CD1c-positive myeloid dendritic cell (primary cell): ENCODE measurements around the gene CYB5A.
"Not testable (repeated sequence)": the region's sequence is repeated elsewhere in the genome, so short reads cannot be mapped to it uniquely, and the experiment has no call there.

Experiments used
- DNase-seq: peaks from one replicate; pipeline ENCODE4 v3.0.0-alpha.2; 2016; ENCODE audit errors: extremely low spot score

Gene CYB5A

DNA sequence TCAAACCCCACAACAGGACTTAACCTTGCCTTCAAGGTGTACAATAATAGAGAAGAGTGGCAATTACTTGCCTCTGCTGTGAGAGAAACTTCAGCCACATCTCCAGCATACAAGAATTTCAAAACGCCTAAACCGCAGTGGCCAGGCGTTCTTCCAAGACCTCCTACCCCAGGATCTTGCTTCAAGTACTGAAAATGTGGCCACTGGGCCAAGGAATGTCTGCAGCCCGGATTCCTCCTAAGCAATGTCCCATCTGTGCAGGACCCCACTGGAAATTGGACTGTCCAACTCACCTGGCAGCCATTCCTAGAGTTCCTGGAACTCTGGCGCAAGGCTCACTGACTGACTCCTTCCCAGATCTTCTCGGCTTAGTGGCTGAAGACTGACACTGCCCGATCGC, 2.8 kb upstream of the CYB5A start:
- DNase-seq, result no peak

DNA sequence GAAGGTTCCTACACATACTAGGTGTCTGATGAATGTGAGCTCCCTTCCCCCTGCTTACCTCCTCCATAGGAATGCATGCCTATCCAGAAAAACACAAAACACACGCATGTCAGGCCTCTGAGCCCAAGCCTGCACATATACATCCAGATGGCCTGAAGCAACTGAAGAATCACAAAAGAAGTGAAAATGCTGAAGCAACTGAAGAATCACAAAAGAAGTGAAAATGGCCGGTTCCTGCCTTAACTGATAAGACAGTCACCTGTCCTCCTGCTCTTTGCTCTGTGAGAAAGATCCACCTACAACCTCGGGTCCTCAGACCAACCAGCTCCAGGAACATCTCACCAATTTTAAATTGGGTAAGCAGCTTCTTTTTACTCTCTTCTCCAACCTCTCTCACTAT, 1.2 kb upstream of the CYB5A start:
- not testable (repeated sequence) for DNase-seq

DNA sequence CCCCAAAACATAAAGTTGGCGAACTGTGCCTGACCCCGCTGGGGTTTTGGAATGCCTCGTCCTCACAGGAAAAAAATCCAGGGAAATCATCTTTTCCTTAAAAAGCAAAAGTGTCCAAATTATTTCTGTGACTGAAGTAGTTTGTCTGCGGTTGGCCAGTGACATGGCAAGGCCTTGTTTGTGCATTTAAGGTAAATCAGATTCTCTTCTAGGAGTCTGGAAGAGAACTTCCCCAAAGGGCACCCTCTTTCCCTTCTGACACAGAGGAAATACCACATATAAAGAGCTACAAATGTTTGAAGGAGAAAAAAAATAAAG, 737 bp upstream of the CYB5A start:
- DNase-seq, result peak; percentile 7

DNA sequence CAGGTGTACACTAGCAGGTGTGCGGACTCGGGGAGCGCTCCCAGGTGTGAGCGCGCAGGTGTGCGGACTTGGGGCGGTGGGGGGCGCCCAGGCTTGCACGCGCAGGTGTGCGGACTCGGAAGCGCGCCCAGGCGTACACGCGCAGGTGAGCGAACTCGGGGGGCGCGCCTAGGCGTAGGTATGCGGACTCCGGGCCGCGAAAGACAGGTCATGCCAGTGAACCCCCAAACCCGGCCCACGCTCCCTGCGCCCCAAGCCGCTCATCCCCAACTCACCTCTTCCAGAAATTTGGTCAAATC, 342 bp downstream of the CYB5A start:
- no peak for DNase-seq

DNA sequence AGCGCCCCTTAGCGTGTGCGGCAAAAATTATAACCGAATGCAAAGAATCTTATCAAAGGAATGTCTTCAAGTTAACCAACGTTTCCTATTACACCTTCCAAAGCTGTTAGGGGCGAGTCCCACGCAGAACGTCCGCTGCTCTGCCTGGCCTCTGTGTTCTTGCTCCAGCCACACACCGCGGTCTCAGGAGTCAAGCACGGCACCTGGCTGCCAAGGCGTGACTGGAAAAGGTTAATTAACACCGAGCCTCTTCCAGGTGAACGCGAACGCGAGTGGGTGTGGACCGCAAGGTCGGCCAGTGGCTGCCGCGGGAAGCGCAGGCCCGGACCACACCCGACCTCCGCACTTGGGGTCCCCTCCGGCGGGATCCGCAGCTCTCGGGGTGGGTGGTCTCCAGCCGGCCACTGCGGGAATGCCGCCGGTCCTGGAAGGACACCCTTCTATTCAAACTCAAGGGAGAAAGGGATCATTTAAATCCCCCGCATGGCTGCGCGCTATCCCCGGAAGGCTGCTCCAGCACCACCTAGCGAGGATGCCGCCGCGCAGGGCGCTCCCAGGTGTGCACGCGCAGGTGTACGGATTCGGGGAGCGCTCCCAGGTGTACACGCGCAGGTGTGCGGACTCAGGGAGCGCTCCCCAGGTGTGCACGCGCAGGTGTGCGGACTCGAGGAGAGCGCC, 830 bp downstream of the CYB5A start:
- no peak for DNase-seq

DNA sequence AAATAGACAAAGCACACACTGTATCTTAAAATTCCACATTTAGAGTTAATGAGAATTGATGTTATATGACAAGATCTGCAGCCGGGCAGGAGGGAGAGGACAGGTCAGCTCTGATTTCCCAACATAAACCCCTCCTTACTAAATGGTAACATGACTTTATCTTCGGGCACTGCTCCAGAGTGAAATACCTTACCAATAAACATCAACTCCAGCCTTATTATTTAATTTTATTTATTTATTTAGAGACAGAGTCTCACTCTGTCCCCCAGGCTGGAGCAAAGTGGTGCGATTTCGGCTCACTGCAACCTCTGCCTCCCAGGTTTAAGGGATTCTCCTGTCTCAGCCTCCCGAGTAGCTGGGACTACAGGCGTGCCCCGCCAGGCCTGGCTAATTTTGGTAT, 1.7 kb downstream of the CYB5A start:
- no peak for DNase-seq

DNA sequence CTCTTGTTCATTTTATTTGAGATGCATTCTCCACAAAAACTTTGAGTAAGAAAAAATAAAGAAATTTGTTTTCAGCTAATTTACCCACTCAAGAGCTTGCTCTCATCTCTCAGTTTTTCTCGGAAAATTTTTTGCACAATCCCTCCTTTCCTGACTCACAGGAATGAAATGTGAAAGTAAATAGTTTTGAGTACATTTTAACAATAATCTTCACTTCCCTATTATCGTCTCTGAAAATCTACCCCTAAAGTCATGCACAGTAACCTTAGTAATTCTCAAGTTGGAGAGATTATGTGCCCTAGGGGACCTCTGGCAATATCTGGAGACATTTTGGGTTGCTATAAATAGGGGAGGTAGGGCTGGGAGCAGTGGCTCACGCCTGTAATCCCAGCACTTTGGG, 2.6 kb downstream of the CYB5A start:
- DNase-seq, result no peak

DNA sequence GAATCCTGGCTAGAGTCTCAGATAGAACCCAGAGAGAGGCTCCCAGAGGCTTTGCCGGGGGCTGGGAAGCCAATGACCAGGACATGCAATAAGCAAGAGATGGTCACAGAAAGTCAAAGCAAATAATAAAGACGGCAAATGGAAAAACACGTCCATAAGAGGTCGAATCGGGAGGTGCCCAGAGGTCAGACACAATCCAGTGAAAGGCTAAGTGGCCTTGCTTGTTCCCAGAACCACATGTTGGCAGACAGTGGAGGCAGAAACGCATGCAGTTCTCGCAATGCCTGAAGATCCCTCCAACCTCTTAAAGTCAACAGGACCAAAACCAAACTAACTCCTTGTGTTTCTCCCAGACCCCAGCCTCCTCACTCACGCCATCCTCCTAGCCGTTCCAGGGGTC, 3.0 kb downstream of the CYB5A start:
- DNase-seq, result no peak

DNA sequence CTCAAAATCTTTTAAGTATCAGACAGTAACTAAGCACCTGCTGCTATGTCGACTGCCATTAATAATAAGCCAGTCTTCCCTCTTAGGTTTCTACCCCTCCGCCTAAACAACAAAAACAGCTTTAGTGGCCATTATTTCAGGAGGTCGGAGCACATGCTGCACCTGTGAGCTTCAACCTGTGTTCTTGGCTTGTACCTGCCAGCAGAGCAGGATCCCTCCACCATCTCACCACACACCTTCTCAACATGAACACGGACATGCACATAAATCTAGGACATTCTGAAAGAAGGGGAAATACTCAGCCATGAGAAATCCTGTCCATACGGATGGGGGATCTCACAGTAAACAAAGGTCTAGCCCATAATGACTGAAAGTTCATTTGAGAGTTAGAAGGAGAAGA, 3.7 kb downstream of the CYB5A start:
- no peak for DNase-seq

DNA sequence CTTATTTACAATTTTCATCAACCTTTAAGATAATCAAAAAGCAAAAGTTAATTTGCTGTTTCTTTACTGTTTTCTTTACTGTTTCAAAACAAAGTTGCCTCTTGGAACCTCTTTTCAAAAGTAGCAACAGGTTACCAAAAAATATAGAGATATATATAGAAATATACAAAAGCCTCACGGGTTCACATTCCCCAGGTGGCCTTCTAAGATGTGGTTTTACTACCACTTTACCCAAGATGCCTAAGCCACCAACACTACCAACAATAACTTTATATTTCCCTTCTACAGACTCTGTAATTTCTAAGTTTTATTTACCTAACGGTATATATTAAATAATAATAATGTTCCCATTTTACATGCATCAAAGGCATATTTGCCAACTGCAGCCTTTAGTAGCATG, 4.9 kb downstream of the CYB5A start:
- no peak for DNase-seq

DNA sequence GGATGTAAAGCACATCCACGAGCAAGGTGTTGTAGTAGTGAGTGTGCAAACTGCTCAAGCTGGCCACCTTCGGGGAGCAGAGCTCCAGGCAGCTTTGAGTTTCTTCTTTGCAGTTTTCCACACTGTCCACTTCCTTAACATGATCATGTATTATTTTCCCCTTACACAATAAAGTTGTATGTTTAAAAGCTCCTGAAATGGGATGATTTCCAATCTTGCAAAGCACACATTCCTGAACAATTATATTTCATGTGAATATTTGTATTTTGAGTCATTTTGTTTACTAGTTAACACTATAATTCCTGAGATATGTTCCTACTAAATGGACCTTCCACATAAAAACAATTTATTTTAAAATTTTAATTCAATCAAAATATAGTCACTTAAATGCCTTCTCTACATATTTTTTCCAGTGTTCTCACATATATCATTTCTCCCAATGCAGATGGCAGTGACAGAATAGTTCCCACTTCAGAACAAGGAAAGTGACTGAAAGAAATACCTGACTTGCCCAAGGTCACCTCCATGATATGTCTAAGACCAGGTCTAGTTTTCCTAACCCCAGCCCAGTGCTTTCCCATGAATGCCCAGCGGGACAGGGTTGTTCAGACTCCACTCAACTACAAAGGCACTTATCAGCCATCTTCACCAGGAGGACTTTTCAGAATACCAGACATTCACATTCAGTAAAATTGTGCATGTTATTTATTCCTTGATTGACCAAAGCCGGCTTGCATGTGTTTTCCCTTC, 5.5 kb downstream of the CYB5A start:
- no peak for DNase-seq

DNA sequence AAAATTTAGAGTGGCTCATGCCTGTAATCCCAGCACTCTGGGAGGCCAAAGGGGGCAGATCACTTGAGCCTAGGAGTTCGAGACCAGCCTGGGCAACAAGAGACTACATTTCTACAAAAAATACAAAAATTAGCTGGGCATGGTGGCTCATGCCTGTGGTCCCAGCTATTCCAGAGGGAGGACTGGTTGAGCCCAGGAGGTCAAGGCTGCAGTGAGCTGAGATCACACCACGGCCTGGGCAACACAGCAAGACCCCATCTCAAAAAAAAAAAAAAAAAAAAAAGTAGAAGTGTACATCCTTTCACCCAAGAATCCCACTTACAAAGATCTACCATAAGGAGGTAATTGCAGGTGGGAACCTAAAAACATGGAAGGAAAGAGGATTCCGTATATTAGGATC, 6.2 kb downstream of the CYB5A start:
- not testable (repeated sequence) for DNase-seq

DNA sequence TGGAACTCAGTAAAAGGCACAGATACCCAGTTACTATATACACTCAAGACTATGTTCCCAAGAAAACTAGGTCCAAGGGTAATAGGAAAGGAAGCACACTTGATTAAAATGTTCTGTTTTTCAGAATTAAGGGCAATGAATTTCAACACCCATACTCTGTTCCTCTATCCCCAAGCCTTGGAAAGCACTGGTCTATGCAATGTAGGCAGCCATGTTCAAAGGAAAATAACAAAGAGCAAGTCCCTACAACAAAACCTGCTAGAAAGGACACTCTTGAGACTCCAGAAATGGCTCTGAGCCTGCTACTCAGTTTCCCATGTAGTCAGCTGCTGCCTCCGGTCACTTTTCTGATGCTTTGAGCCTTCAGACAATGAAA, 6.8 kb downstream of the CYB5A start:
- DNase-seq, result no peak

DNA sequence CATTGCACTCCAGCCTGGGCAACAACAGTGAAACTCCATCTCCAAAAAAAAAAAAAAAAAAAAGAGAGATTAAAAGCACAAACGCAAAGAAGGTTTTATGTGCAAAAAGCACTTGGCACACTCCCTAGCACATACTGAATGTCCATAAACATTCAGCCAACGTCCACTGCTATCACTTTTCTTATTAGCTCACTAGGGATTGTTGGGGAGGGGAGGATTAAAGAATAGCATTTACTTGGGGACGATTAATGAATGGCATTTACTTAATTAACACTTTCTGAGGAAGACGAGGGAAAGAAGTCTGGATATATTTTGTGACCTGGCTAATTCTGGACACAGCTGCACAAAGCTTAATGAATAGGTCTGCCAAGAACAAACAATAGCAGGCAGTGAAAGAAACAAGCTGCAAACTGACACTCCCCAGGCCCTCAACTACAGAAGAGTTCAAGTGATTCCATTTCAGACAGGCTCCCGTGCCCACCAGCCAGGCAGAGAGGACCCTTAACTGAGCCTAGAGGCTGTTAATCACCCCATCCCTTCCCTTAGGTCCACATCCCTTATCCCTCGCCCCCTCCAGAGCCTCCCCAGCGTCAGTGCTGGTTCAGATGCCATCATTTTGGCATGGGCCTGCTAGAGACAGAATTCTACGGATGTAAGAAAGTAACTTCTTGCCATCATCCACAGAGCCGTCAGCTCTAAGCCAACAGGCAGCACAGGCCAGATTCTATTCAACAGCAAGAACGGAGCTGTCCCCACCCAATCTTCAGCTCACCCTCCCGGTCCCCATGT, 7.4 kb downstream of the CYB5A start:
- DNase-seq, result no peak

DNA sequence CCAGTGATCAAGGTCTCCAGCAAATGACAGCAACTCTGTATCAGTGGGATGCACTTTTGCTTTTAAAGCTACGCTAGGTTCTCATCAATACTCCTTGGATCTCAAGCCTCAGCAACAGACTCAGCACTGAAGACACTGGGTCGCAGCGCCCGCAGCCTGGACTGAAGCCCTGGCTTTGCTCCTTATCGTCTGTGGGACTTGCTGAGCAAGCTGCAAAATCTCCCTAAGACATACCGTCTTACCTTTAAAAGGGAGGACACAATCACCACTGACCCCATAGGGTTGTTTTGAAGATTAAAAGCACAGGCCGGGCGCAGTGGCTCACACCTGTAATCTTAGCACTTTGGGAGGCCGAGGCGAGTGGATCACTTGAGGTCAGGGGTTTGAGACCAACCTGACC, 8.1 kb downstream of the CYB5A start:
- DNase-seq, result no peak

DNA sequence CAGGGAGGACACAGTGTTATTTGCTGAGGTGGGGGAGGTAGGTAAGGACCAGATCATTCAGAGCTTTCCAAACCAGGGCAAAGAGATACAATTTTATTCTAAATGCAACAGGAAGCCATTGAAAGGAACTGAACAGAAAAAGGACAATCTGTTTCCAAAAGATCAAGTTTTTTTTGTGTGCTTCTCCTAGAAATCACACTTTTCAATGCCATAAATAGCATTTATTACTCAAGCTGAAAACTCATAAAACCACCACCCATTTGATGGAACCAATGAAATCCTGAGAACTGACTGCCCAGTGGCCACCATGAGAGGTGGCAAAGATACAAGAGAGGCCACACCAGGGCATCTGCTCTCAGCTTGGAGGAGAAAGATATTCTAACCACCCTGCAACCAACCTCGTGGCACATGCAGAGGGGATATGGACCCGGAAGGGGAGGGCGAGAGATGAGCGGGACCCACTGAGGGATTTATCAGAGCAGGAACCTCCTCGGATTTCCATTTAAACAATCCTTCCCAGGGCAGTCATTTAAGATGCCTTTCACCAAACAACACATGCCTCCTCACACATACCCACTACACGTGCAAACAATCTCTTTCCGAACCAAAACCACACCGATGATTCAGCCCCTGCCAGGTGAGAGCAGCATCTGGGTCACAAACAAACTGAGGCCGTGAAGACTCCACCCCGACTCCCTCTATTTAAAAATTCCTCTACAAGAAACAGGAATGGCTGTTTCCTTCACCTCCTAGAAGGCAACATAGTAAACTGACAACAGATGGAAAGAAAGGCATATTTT, 8.8 kb downstream of the CYB5A start:
- no peak for DNase-seq

DNA sequence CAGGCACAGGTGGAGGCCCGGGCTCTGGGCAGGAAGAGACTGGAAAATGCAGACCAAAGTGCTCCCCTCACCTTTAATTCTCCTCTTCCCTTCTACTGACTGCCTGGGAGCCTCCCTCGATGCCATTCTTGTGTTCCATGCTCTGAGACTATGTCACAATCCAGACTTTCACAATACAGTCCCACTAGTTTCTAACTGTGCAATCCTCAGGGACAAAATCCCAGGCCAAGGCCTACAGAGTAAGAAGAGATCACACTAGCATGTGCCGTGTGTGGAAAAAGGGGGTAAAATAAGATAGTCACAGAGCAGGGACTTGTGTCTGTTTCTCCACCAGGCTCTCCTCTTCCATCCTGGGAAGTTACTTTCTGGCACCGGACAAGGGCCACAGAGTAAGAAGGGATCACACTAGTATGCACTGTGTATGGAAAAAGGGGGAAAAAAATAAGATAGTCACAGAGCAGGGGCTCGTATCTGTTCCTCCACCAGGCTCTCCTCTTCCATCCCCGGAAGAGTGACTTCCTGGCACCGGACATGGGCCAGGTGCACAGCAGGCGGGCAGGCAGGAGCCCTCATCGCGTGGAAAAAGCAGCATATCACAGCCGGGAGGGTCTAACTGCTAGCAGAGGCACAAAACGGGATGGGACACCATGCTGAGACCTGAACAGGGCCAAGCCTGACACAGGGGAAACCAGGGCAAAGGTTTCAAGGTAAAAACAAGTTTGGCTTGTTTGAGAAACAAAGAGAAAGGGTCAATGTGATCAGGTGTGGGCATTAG, 9.6 kb downstream of the CYB5A start:
- DNase-seq, result no peak

DNA sequence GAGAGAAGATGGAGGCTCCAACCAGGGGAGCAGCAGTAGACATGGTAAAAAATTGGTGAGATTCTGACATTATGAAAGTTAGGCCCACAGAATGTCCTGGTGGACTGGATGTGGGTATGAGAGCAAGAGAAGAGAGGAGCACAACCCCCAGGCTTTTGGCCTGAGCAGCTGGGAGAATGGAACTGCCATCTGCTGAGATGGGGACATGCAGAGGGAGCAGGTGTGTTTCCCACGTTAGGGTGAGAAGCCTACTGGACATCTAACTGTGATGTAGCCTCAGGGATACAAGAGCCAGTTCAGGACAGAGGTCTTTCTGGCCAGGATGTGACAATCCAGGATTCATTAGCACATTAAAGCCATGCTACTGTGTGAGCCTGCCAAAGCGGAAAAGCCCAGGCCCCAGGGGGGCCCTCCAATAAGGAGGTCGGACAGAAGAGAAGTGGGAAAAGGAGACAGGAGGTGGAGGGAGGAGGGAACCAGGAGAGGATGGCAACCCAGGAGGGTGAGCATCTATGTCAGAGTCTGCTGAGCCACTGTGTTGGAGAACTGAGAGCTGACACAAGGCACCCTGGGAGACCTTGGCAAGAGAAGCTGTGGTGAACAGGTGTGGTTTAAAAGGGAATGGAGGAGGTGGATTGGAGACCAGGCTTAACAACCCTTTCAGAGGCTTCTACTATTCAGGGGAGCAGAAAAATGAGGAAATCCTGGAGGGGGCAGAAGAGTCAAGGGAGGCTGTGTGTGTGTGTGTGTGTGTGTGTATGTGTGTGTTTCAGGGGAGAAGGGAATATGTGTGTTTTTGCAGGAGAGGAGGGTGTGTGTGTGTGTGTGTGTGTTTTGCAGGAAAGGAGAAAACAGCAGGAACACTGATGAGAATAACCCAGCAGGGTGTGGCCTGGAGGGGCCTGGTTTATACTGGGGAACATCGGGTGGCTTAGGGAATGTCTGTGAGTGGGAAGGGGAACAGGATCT, 10.5 kb downstream of the CYB5A start:
- no peak for DNase-seq

DNA sequence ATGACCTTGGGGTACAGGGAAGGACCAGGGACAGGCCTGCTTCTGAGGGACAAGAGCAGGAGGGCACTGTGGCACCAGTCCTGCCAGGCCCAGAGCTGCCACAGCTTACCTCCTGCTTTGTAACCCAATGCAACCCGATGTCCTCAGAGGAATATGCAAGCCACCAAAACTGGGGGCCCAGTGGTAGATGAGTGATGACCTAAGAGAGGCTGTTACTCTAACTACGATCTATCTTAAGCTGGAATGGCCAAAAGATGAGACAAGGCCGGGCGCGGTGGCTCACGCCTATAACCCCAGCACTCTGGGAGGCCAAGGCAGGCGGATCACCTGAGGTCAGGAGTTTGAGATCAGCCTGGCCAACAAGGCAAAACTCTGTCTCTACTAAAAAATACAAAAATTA, 12.8 kb downstream of the CYB5A start:
- DNase-seq, result no peak

DNA sequence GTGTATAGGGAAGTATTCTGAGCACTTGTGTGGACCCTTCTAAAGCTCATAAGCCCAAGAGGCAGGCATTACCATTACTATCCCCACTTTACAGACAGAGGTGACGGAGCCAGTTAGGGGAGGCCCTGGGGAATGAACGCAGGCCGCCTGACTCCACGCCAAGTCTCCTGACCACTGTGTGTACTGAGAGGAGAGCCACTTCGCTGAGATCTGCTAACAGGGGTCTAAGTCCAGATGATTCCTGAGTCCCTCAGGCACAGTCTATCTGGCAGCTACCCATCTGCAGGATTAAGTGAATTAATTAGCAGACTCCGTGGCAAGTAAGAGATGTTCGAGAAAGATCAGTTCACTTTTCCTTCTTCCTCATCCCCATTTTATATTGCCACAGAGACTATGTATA, 13.7 kb downstream of the CYB5A start:
- DNase-seq, result no peak

DNA sequence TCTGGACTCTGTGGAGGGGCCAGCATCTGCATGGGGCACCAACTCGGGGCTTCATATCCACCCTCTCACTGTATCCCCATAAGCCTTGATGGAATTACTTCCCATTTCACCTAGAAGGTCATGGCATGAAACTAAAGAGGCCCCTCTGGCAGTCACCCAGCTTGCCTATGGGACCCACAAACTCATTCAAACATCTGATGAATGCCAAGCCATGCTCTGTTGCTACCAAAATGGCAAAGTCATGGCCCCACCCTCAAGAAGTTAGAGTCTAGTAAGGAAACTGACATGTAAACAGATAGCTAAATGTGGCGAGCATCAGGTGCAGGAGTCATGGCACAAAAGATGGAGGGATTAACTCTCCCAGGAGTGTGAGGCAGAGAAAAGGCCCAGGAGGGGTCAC, 14.5 kb downstream of the CYB5A start:
- DNase-seq, result no peak
